Neuronal stem cell (in vitro differentiated cells): ENCODE results near the gene TTN.

Experiments used
- DNase-seq: peaks from one replicate; pipeline ENCODE4 v3.0.0-alpha.2; 2013; ENCODE audit warnings: low spot score
- H2AFZ ChIP-seq: one replicate; pipeline ENCODE4 v1.6.1; 2013; ENCODE audit warnings: mild to moderate bottlenecking, low read length, inconsistent platforms
- H2AK5ac ChIP-seq: 2 replicates; pipeline ENCODE4 v1.6.1; 2013; ENCODE audit warnings: low read depth, mild to moderate bottlenecking, inconsistent platforms, low read length, moderate library complexity, mixed read lengths
- H2BK120ac ChIP-seq: 2 replicates; pipeline ENCODE4 v1.6.1; 2013; ENCODE audit warnings: low read depth, mild to moderate bottlenecking, inconsistent platforms, low read length, moderate library complexity, mixed read lengths
- H2BK12ac ChIP-seq: one replicate; pipeline ENCODE4 v1.6.1; 2013; ENCODE audit warnings: low read length, inconsistent platforms
- H2BK15ac ChIP-seq: 2 replicates; pipeline ENCODE4 v1.6.1; 2013; ENCODE audit warnings: mild to moderate bottlenecking, low read length, inconsistent platforms, mixed read lengths
- H2BK5ac ChIP-seq: one replicate; pipeline ENCODE4 v1.6.1; 2013; ENCODE audit warnings: inconsistent platforms, mild to moderate bottlenecking, low read length, moderate library complexity
- H3K14ac ChIP-seq: one replicate; pipeline ENCODE4 v1.6.1; 2013; ENCODE audit warnings: low read length, inconsistent platforms
- H3K18ac ChIP-seq: 2 replicates; pipeline ENCODE4 v1.6.1; 2013; ENCODE audit warnings: low read length, inconsistent platforms
- H3K23ac ChIP-seq: 2 replicates; pipeline ENCODE4 v1.6.1; 2013; ENCODE audit warnings: low read depth, mild to moderate bottlenecking, mixed read lengths, low read length, inconsistent platforms; ENCODE audit not compliant: poor library complexity
- H3K27ac ChIP-seq: replicated peaks from 3 replicates; pipeline ENCODE4 v1.5.1; 2013; ENCODE audit warnings: low read length, inconsistent platforms
- H3K27me3 ChIP-seq, 3 experiments: 2 replicates each; pipeline ENCODE4 v1.6.1; 2013; ENCODE audit warnings: low read length in 3 of 3, mild to moderate bottlenecking in 2 of 3, inconsistent platforms in 1 of 3, low read depth in 1 of 3, mixed read lengths in 1 of 3, moderate library complexity in 1 of 3; ENCODE audit not compliant: control insufficient read depth in 3 of 3, insufficient read depth in 3 of 3
- H3K36me3 ChIP-seq, 2 donors: replicated peaks in 1 of 2; 2 replicates each; pipeline ENCODE4 v1.6.1; 2013; ENCODE audit warnings: low read length in 2 of 2; ENCODE audit not compliant: control insufficient read depth in 2 of 2, insufficient read depth in 2 of 2
- H3K4ac ChIP-seq: 2 replicates; pipeline ENCODE4 v1.6.1; 2013; ENCODE audit warnings: inconsistent platforms, mild to moderate bottlenecking, low read length, moderate library complexity
- H3K4me1 ChIP-seq, 2 donors: 1 replicate in 1 of 2; 2 replicates in 1 of 2; pipeline ENCODE4 v1.6.1; 2013; ENCODE audit warnings: low read length in 2 of 2, low read depth in 1 of 2; ENCODE audit not compliant: control insufficient read depth in 2 of 2, insufficient read depth in 1 of 2
- H3K4me2 ChIP-seq: one replicate; pipeline ENCODE4 v1.6.1; 2013; ENCODE audit warnings: mild to moderate bottlenecking, low read length, inconsistent platforms; ENCODE audit not compliant: insufficient read depth, poor library complexity, severe bottlenecking
- H3K4me3 ChIP-seq, 2 donors: 2 replicates each; pipeline ENCODE4 v1.5.1; 2013; ENCODE audit warnings: low read length in 2 of 2, mild to moderate bottlenecking in 2 of 2, inconsistent platforms in 1 of 2, moderate library complexity in 1 of 2
- H3K79me1 ChIP-seq: one replicate; pipeline ENCODE4 v1.6.1; 2013; ENCODE audit warnings: low read depth, mild to moderate bottlenecking, inconsistent platforms, low read length, moderate library complexity
- H3K9ac ChIP-seq: one replicate; pipeline ENCODE4 v1.6.1; 2013; ENCODE audit warnings: mild to moderate bottlenecking, low read depth, low read length, inconsistent platforms; ENCODE audit not compliant: poor library complexity
- H3K9me3 ChIP-seq, 2 donors: replicated peaks in 1 of 2; 2 replicates each; pipeline versions ENCODE3 to v1.6.1; 2013; ENCODE audit warnings: low read length in 2 of 2, mild to moderate bottlenecking in 2 of 2, inconsistent platforms in 1 of 2, low read depth in 1 of 2, mixed read lengths in 1 of 2, moderate library complexity in 1 of 2; ENCODE audit not compliant: control insufficient read depth in 2 of 2, insufficient read depth in 1 of 2
- H4K8ac ChIP-seq: one replicate; pipeline ENCODE4 v1.6.1; 2013; ENCODE audit warnings: low read depth, mild to moderate bottlenecking, inconsistent platforms, low read length, moderate library complexity
- H4K91ac ChIP-seq: one replicate; pipeline ENCODE4 v1.6.1; 2013; ENCODE audit warnings: low read length, low read depth, mild to moderate bottlenecking, inconsistent platforms; ENCODE audit not compliant: poor library complexity
- WGBS, 2 donors: extraction: QIAGEN DNeasy Blood & Tissue Kit; methylation state at CpG; one replicate each; pipeline ENCODE4 v1.1.7; 2013; ENCODE audit warnings: missing lambda C conversion rate in 2 of 2, mixed read lengths in 1 of 2; ENCODE audit not compliant: insufficient read length in 2 of 2, insufficient replicate concordance in 1 of 2; ENCODE audit errors: extremely low coverage in 2 of 2; 5-methylcytosine and 5-hydroxymethylcytosine counted together

The TTN gene

GRCh38 chr2:178629463-178629862 lies 177.8 kb downstream of the TTN start:
- Histone ChIP-seq H3K9me3 (no peaks in the 10 kb centered on the region), H4K91ac (no peak overlapping the region), H3K18ac (no peak overlapping the region), H2BK120ac (no peak overlapping the region), H3K9ac (no peak overlapping the region), H2AFZ (no peak overlapping the region), H3K4me2 (no peak overlapping the region), H3K4me1 (no peaks in the 10 kb centered on the region), H3K36me3 (no peaks in the 10 kb centered on the region), H2BK12ac (no peak overlapping the region), H2BK5ac (no peak overlapping the region), H3K23ac (no peak overlapping the region), H3K4ac (no peak overlapping the region), H2BK15ac (no peak overlapping the region), H4K8ac (no peak overlapping the region), H3K14ac (no peak overlapping the region), H3K27me3 (no peaks in the 10 kb centered on the region), H3K4me3 (no peak overlapping the region), H3K79me1 (no peaks in the 10 kb centered on the region), H3K27ac (no peak overlapping the region), H2AK5ac (no peak overlapping the region)
- DNase-seq: no peak
- WGBS, 2 donors: no CpG with 5 or more reads among the region's 11 CpGs

- Histone ChIP-seq H3K23ac (no peak overlapping the region), H3K14ac (no peak overlapping the region), H2AFZ (no peak overlapping the region), H3K4me1 (no peaks in the 10 kb centered on the region), H3K4me3 (no peak overlapping the region), H3K9me3 (no peaks in the 10 kb centered on the region), H3K4ac (no peak overlapping the region), H4K8ac (no peak overlapping the region), H3K27ac (no peak overlapping the region), H2AK5ac (no peak overlapping the region), H3K18ac (no peak overlapping the region), H3K4me2 (no peak overlapping the region), H3K9ac (no peak overlapping the region), H2BK120ac (no peak overlapping the region), H2BK15ac (no peak overlapping the region), H3K36me3 (no peaks in the 10 kb centered on the region), H3K79me1 (no peaks in the 10 kb centered on the region), H3K27me3 (no peaks in the 10 kb centered on the region), H4K91ac (no peak overlapping the region), H2BK5ac (no peak overlapping the region), H2BK12ac (no peak overlapping the region)
- no peak for DNase-seq
- no CpG with 5 or more reads among the region's 4 CpGs for WGBS, 2 donors
Observed at GRCh38 chr2:178628605-178629004, 178.6 kb downstream of the TTN start.

- H3K23ac ChIP-seq: no peak overlapping the region
- no peak overlapping the region for H2BK12ac ChIP-seq
- no CpG with 5 or more reads among the region's 1 CpG for WGBS, 2 donors
- H3K9me3 ChIP-seq: no peaks in the 10 kb centered on the region
- no peak overlapping the region for H2BK5ac ChIP-seq
- no peak overlapping the region for H3K18ac ChIP-seq
- no peak overlapping the region for H3K14ac ChIP-seq
- no peak overlapping the region for H4K91ac ChIP-seq
- no peak overlapping the region for H2BK15ac ChIP-seq
- H3K4me3 ChIP-seq: no peak overlapping the region
- H3K27me3 ChIP-seq: no peaks in the 10 kb centered on the region
- H2BK120ac ChIP-seq: no peak overlapping the region
- no peak overlapping the region for H3K27ac ChIP-seq
- H2AFZ ChIP-seq: no peak overlapping the region
- no peak overlapping the region for H4K8ac ChIP-seq
- no peak for DNase-seq
- no peak overlapping the region for H3K9ac ChIP-seq
- no peaks in the 10 kb centered on the region for H3K36me3 ChIP-seq
- no peaks in the 10 kb centered on the region for H3K79me1 ChIP-seq
- no peak overlapping the region for H3K4me2 ChIP-seq
- H3K4ac ChIP-seq: no peak overlapping the region
- no peak overlapping the region for H2AK5ac ChIP-seq
- H3K4me1 ChIP-seq: no peaks in the 10 kb centered on the region
Observed at GRCh38 chr2:178627401-178627800, 179.8 kb downstream of the TTN start.

GRCh38 chr2:178615969-178616368 lies 191.3 kb downstream of the TTN start:
- Histone ChIP-seq H3K27ac (no peak overlapping the region), H3K4ac (no peak overlapping the region), H2BK12ac (no peak overlapping the region), H3K14ac (no peak overlapping the region), H2BK120ac (no peak overlapping the region), H2BK5ac (no peak overlapping the region), H3K4me2 (no peak overlapping the region), H4K8ac (no peak overlapping the region), H3K9me3 (no peaks in the 10 kb centered on the region), H3K4me1 (no peaks in the 10 kb centered on the region), H4K91ac (no peak overlapping the region), H3K4me3 (no peak overlapping the region), H2AK5ac (no peak overlapping the region), H2BK15ac (no peak overlapping the region), H3K23ac (no peak overlapping the region), H3K27me3 (no peaks in the 10 kb centered on the region), H3K9ac (no peak overlapping the region), H3K79me1 (no peaks in the 10 kb centered on the region), H3K36me3 (peaks cover 0 to 6% of the 10 kb centered on the region in 2 donors), H2AFZ (no peak overlapping the region), H3K18ac (no peak overlapping the region)
- no peak for DNase-seq
- whole genome bisulfite sequencing, 2 donors: no CpG with 5 or more reads among the region's 1 CpG
